ENCODE results near the gene SYT3. TPM values are rescaled to one million over a fixed set of nuclear protein-coding genes. Genes with fewer than 3 reads are reported as not detected.
A peak's percentile ranks its signal among the peaks of the same experiment; 100 is the strongest.
"Not testable (repeated sequence)": the region's sequence is repeated elsewhere in the genome, so short reads cannot be mapped to it uniquely, and the experiment has no call there.

Gene SYT3
- total and polyA plus RNA-seq, 9 donors, result 0.09 to 0.14 (median 0.12) TPM; not detected in 6

DNA sequence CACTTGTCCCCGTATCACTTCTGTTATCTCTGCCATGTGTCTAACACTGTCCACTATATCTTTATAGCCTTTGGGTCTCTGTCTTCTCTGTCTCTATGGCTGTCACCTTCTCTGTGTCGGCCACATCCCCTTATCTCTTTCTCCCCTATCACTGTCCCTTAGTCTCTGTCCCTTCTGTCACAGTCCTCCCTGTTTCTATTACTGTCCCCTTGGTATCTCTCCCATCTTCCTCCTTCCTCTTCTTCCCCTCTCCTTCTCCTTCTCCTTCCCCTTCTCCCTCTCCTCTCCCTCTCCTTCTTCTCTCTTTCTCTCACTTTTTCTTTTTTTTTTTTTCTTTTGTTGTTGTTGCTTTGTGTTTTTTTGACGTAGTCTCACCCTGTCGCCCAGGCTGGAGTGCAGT is 36.7 kb downstream of the SYT3 start:
- no peak for DNase-seq
- 76% methylated on average over 2 of the region's 4 CpGs for WGBS (ENCODE audit: insufficient coverage)
- Histone ChIP-seq H3K36me3 (ENCODE audit: control insufficient read depth, insufficient read depth, low read length) (no peaks in the 10 kb centered on the region), H3K27me3 (ENCODE audit: control insufficient read depth, insufficient read depth, low read length) (peaks cover 50% of the 10 kb centered on the region), H3K4me1 (ENCODE audit: control insufficient read depth, insufficient read depth, low read length) (peaks cover 6% of the 10 kb centered on the region), H3K27ac (ENCODE audit: low read length) (no peak overlapping the region), H3K4me3 (ENCODE audit: low read length) (no peak overlapping the region), H3K9me3 (replicated peaks; ENCODE audit: control insufficient read depth, low read depth, low read length) (no peaks in the 10 kb centered on the region)

DNA sequence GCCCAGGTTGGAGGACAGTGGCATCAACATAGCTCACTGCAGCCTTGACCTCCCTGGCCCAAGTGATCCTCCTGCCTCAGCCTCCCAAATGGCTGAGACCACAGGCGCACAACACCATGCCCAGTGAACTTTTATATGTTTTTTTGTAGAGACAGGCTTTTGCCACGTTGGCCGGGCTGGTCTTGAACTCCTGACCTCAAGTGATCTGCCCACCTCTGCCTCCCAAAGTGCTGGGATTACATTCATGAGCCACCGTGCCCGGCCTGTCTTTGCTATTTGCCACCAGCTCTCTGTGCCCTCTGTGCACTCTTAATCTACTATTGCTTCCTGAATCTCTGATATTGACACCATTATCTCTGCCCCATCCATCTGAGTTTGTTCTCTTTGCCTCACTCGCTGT is 37.2 kb downstream of the SYT3 start:
- Histone ChIP-seq H3K36me3 (ENCODE audit: control insufficient read depth, insufficient read depth, low read length) (no peaks in the 10 kb centered on the region), H3K4me1 (ENCODE audit: control insufficient read depth, insufficient read depth, low read length) (peaks cover 2% of the 10 kb centered on the region), H3K27ac (ENCODE audit: low read length) (no peak overlapping the region), H3K4me3 (ENCODE audit: low read length) (no peak overlapping the region), H3K27me3 (ENCODE audit: control insufficient read depth, insufficient read depth, low read length) (peaks cover 46% of the 10 kb centered on the region), H3K9me3 (replicated peaks; ENCODE audit: control insufficient read depth, low read depth, low read length) (no peaks in the 10 kb centered on the region)
- 84% methylated on average over 4 of the region's 6 CpGs for WGBS (ENCODE audit: insufficient coverage)
- DNase-seq, result no peak

DNA sequence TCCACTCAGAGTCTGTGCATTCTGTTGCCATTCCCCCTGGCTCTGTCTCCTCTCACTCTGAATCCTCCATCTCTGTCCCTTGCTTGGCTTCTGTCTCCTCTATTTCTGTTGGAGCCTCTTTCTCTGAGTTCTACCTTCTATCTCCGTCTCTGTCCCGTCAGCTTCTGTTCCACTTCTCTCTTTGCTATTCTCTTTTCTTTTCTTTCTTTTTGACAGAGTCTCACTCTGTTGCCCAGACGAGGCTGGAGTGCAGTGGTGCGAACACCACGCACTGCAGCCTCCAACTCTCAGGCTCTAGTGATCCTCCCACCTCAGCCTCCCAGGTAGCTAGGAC is 37.6 kb downstream of the SYT3 start:
- peaks cover 41% of the 10 kb centered on the region for H3K27me3 ChIP-seq (ENCODE audit: control insufficient read depth, insufficient read depth, low read length)
- no peaks in the 10 kb centered on the region for H3K4me1 ChIP-seq (ENCODE audit: control insufficient read depth, insufficient read depth, low read length)
- WGBS (ENCODE audit: insufficient coverage), result 82% methylated on average over 5 of the region's 5 CpGs
- no peak overlapping the region for H3K4me3 ChIP-seq (ENCODE audit: low read length)
- no peak overlapping the region for H3K27ac ChIP-seq (ENCODE audit: low read length)
- no peaks in the 10 kb centered on the region for H3K36me3 ChIP-seq (ENCODE audit: control insufficient read depth, insufficient read depth, low read length)
- no peaks in the 10 kb centered on the region for H3K9me3 ChIP-seq (replicated peaks; ENCODE audit: control insufficient read depth, low read depth, low read length)
- DNase-seq, result no peak

DNA sequence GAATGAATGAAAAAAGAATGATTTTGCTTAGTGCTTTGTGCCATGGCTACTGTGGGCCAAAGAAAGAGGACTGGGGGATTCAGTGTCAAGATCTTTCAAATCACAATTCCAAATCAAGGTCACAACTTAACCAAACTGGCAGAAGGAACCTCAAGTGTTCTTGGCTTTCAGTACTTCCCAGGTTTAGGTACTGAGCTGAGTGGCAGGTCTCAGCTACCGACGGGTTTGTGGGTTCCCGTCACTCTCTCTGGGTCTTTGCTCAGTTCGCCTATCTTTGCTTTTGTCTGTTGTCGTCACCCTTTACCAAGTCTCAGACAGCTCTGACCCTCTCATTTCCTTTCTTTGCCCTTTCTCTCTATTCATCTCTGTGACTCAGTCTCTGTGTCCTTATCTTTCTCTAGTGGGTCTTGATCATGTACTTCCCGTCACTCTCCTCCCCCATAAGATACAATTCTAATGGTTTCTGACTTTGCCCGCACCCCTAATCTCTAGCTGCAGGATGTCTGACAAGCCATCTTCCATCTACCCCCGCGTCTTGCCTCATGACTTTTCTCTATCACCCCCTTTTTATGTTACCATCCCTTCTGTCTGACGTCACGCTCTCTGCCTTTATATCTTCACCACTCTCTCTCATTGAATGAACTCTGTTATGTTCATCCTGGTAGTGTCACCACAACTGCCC is 38.1 kb downstream of the SYT3 start:
- DNase-seq, result no peak
- 70% methylated on average over 11 of the region's 11 CpGs for whole genome bisulfite sequencing (ENCODE audit: insufficient coverage)
- no peaks in the 10 kb centered on the region for H3K9me3 ChIP-seq (replicated peaks; ENCODE audit: control insufficient read depth, low read depth, low read length)
- H3K4me1 ChIP-seq (ENCODE audit: control insufficient read depth, insufficient read depth, low read length), result no peaks in the 10 kb centered on the region
- H3K36me3 ChIP-seq (ENCODE audit: control insufficient read depth, insufficient read depth, low read length), result no peaks in the 10 kb centered on the region
- no peak overlapping the region for H3K27ac ChIP-seq (ENCODE audit: low read length)
- peaks cover 37% of the 10 kb centered on the region for H3K27me3 ChIP-seq (ENCODE audit: control insufficient read depth, insufficient read depth, low read length)
- no peak overlapping the region for H3K4me3 ChIP-seq (ENCODE audit: low read length)

DNA sequence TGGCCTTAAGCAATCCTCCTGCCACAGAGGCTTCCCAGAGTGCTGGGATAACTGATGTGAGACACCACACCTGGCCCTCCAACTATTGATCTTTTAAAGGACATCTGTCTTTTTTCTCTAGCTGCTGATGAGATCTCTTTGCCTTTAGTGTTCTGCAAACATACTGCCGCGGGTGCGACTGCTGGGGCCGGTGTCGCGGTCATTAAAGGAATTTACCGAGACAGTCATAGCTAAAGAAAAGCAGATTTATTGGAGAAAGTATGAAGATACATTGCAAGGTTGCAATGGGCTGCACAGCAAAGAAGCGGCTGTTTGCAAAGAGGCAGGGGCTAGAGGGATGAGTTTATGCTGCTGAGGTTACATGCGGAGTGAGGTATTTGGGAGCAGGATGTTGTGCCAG is 40.3 kb downstream of the SYT3 start:
- Histone ChIP-seq H3K4me1 (ENCODE audit: control insufficient read depth, insufficient read depth, low read length) (no peaks in the 10 kb centered on the region), H3K9me3 (replicated peaks; ENCODE audit: control insufficient read depth, low read depth, low read length) (no peaks in the 10 kb centered on the region), H3K4me3 (ENCODE audit: low read length) (no peak overlapping the region), H3K27ac (ENCODE audit: low read length) (no peak overlapping the region), H3K27me3 (ENCODE audit: control insufficient read depth, insufficient read depth, low read length) (peaks cover 27% of the 10 kb centered on the region), H3K36me3 (ENCODE audit: control insufficient read depth, insufficient read depth, low read length) (no peaks in the 10 kb centered on the region)
- 72% methylated on average over 8 of the region's 9 CpGs for WGBS (ENCODE audit: insufficient coverage)
- no peak for DNase-seq

DNA sequence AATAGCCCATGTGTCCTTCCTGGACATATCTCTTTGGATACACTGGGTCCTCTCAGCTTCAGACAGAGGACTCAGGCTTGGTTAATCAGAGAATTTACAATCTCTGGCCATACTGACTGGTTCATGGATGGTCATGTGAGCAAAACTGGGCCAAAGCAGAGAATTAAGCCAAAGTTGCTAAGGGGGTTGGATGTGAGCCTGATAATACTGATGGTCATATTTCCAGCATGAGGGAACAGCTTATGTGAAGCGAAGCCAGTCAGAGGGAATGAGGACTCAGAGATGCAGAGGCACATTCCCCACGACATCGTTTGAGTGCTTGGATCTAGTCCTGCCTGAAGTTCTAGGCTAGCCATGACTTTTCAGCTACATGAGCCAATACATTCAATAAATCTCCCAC is 49.5 kb downstream of the SYT3 start:
- H3K4me1 ChIP-seq (ENCODE audit: control insufficient read depth, insufficient read depth, low read length), result no peaks in the 10 kb centered on the region
- no peak overlapping the region for H3K4me3 ChIP-seq (ENCODE audit: low read length)
- H3K36me3 ChIP-seq (ENCODE audit: control insufficient read depth, insufficient read depth, low read length), result no peaks in the 10 kb centered on the region
- no peaks in the 10 kb centered on the region for H3K9me3 ChIP-seq (replicated peaks; ENCODE audit: control insufficient read depth, low read depth, low read length)
- peaks cover 3% of the 10 kb centered on the region for H3K27me3 ChIP-seq (ENCODE audit: control insufficient read depth, insufficient read depth, low read length)
- peak; percentile 76 for DNase-seq
- no peak overlapping the region for H3K27ac ChIP-seq (ENCODE audit: low read length)
- WGBS (ENCODE audit: insufficient coverage), result 58% methylated on average over 3 of the region's 3 CpGs

DNA sequence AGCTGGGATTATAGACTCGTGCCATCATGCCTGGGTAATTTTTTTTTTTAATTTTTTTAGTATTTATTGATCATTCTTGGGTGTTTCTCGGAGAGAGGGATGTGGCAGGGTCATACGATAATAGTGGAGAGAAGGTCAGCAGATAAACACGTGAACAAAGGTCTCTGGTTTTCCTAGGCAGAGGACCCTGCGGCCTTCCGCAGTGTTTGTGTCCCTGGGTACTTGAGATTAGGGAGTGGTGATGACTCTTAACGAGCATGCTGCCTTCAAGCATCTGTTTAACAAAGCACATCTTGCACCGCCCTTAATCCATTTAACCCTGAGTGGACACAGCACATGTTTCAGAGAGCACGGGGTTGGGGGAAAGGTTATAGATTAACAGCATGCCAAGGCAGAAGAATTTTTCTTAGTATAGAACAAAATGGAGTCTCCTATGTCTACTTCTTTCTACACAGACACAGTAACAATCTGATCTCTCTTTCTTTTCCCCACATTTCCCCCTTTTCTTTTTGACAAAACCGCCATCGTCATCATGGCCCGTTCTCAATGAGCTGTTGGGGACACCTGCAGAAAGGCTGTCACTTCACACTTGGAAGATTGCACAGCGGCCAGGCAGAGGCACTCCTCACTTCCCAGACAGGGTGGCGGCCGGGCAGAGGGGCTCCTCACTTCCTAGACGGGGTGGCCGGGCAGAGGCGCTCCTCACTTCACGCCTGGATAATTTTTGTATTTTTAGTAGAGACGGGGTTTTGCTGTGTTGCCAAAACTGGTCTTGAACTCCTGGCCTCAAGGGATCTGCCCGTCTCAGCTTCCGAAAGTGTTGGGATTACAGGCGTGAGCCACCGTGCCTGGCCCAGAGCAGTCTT is 57.7 kb downstream of the SYT3 start:
- DNase-seq; H3K27me3 ChIP-seq (ENCODE audit: control insufficient read depth, insufficient read depth, low read length); H3K27ac ChIP-seq (ENCODE audit: low read length); H3K4me3 ChIP-seq (ENCODE audit: low read length); H3K36me3 ChIP-seq (ENCODE audit: control insufficient read depth, insufficient read depth, low read length); H3K4me1 ChIP-seq (ENCODE audit: control insufficient read depth, insufficient read depth, low read length); H3K9me3 ChIP-seq (replicated peaks; ENCODE audit: control insufficient read depth, low read depth, low read length): not testable (repeated sequence)
- WGBS (ENCODE audit: insufficient coverage), result 80% methylated on average over 5 of the region's 24 CpGs

DNA sequence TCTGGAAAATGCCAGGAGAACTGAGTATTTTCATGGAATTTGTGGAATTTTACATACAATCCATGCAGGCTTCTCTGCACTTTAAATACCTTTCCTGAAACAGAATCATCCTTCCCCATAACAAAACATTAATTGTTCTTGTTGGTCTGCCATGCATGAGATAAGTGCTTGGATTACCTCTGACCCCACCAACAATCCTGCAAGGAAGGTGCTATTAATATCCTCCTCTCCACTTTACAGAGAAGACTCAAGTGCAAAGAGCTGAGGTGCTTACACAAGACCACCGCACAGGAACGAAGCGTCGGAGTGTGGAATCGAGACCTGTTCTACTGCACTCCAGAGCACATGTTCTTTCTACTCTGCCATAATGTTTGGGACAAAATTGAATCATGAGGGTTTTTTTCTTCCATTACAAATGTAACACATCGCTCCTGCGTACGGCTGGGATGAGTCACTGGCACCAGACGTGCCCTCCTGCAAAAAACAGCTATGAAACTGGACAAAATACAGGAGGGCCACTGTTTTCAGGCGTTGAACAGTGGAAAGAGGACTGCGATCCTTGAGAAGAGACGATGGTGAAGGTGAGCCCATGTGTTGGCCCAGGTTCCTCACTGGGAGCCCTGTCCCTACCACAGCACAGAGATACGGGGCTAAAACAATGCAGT is 58.6 kb downstream of the SYT3 start:
- H3K27me3 ChIP-seq (ENCODE audit: control insufficient read depth, insufficient read depth, low read length), result peaks cover 3% of the 10 kb centered on the region
- 83% methylated on average over 7 of the region's 13 CpGs for WGBS (ENCODE audit: insufficient coverage)
- no peak overlapping the region for H3K27ac ChIP-seq (ENCODE audit: low read length)
- H3K9me3 ChIP-seq (replicated peaks; ENCODE audit: control insufficient read depth, low read depth, low read length), result no peaks in the 10 kb centered on the region
- H3K4me3 ChIP-seq (ENCODE audit: low read length), result no peak overlapping the region
- no peaks in the 10 kb centered on the region for H3K36me3 ChIP-seq (ENCODE audit: control insufficient read depth, insufficient read depth, low read length)
- DNase-seq, result no peak
- H3K4me1 ChIP-seq (ENCODE audit: control insufficient read depth, insufficient read depth, low read length), result no peaks in the 10 kb centered on the region

DNA sequence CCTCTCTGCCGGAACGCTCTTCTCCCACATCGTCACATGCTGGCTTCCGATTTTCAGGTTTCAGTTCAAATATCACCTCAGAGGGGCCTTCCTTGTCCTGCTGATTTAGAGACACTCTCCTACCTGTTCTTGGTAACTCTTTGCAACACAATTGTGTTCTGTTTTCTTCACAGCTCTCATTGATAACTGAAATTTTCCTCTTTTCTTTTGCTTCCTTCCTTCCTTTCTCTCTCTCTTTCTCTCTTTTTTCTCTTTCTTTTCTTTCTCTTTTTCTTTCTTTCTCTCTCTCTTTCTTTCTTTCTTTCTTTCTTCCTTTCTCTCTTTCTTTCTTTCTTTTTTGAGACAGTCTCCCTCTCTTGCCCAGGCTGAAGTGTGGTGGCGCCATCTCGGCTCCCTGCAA is 59.4 kb downstream of the SYT3 start:
- H3K36me3 ChIP-seq (ENCODE audit: control insufficient read depth, insufficient read depth, low read length), result no peaks in the 10 kb centered on the region
- no peak overlapping the region for H3K27ac ChIP-seq (ENCODE audit: low read length)
- H3K4me3 ChIP-seq (ENCODE audit: low read length), result no peak overlapping the region
- H3K4me1 ChIP-seq (ENCODE audit: control insufficient read depth, insufficient read depth, low read length), result no peaks in the 10 kb centered on the region
- H3K9me3 ChIP-seq (replicated peaks; ENCODE audit: control insufficient read depth, low read depth, low read length), result no peaks in the 10 kb centered on the region
- WGBS (ENCODE audit: insufficient coverage), result 88% methylated on average over 4 of the region's 6 CpGs
- no peak for DNase-seq
- H3K27me3 ChIP-seq (ENCODE audit: control insufficient read depth, insufficient read depth, low read length), result peaks cover 3% of the 10 kb centered on the region

DNA sequence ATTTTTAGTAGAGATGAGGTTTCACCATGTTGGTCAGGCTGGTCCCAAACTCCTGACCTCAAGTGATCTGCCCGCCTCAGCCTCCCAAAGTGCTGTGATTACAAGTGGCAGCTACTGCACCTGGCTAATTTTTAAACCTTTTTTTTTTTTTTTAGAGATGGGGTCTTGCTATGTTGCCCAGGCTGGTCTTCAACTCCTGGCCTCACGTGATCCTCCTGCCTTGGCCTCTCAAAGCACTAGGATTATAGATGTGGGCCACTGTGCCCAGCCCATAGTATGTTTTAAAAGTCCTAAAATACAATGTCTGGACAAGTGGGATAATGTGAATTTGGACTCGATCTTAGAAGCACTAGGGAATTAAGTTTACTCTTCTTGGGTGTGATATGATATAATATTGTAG is 62.9 kb downstream of the SYT3 start:
- H3K4me1 ChIP-seq (ENCODE audit: control insufficient read depth, insufficient read depth, low read length); H3K27me3 ChIP-seq (ENCODE audit: control insufficient read depth, insufficient read depth, low read length); H3K4me3 ChIP-seq (ENCODE audit: low read length); H3K9me3 ChIP-seq (replicated peaks; ENCODE audit: control insufficient read depth, low read depth, low read length); DNase-seq; H3K36me3 ChIP-seq (ENCODE audit: control insufficient read depth, insufficient read depth, low read length); H3K27ac ChIP-seq (ENCODE audit: low read length): not testable (repeated sequence)
- WGBS (ENCODE audit: insufficient coverage), result no CpG with 5 or more reads among the region's 3 CpGs
